Measurements from ENCODE around the gene THAP11. TPM values are rescaled to one million over a fixed set of nuclear protein-coding genes. Genes with fewer than 3 reads are reported as not detected.

Gene THAP11
- total RNA-seq, 1 donor from 2014 or later = 45.8 TPM

DNA sequence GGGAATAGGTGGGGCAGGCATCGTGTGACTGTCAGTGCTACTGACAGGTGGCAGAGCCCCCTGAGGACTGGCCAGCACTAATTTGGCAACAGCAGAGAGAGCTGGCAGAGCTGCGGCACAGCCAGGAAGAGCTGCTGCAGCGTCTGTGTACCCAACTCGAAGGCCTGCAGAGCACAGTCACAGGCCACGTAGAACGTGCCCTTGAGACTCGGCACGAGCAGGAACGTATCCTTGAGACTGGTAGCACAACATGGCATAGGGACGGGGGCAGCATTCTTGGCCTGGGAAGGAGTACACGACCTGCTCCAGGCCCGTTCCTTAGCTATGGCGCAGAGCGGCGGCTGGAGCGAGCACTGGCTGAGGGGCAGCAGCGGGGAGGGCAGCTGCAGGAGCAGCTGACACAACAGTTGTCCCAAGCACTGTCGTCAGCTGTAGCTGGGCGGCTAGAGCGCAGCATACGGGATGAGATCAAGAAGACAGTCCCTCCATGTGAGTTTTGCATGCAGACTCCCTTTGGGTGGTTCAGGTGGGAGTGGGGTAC, 39.6 kb downstream of the THAP11 start:
- intact Hi-C loops (cut with micrococcal nuclease) = no loop called here

DNA sequence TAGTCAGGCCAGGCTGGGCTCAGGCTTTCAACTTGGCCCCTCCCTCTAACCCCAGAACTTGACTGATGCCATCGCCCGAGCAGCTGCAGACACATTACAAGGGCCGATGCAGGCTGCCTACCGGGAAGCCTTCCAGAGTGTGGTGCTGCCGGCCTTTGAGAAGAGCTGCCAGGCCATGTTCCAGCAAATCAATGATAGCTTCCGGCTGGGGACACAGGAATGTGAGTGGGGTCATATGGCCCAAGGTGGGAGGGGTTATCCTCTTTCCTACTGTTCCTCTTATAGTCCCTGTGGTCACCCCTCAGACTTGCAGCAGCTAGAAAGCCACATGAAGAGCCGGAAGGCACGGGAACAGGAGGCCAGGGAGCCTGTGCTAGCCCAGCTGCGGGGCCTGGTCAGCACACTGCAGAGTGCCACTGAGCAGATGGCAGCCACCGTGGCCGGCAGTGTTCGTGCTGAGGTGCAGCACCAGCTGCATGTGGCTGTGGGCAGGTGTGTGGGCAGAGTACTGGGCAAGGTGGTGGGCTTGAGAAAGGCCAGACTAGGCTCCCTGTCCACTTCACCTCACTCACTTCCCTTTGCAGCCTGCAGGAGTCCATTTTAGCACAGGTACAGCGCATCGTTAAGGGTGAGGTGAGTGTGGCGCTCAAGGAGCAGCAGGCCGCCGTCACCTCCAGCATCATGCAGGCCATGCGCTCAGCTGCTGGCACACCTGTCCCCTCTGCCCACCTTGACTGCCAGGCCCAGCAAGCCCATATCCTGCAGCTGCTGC, 40.4 kb downstream of the THAP11 start:
- intact Hi-C loops (cut with micrococcal nuclease) = loop anchor here (1.0 kb wide), 2 partner anchors 46 to 158 kb away; no protein-coding TSS in a partner anchor

- intact Hi-C loops (cut with micrococcal nuclease) = loop anchor here (1.0 kb wide), 2 partner anchors 45 to 157 kb away; no protein-coding TSS in a partner anchor
Observed at GRCh38 chr16:67883146-67883871, 41.2 kb downstream of the THAP11 start.

- intact Hi-C loops (cut with micrococcal nuclease) = loop anchor here (1.0 kb wide), 2 partner anchors 44 to 156 kb away; no protein-coding TSS in a partner anchor
Observed at GRCh38 chr16:67883872-67884261, 41.7 kb downstream of the THAP11 start.

DNA sequence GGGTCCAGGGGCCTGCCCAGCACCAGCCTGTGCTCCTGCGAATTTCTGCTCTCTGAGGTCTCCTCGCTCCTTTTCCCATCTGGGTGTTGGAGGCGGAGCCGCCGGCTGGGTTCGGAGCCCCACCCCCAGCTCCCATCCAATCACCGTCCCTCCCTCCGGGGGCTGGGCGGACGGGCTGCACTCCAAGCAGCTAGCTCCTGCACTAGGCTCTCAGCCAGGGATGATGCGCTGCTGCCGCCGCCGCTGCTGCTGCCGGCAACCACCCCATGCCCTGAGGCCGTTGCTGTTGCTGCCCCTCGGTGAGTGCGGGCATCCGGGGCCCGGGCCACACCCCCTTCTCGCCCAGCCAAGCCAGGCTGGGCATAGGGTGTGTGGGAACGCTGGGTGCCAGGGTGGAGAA, 42.6 kb downstream of the THAP11 start, which contains the start of gene NRN1L:
Gene NRN1L (plus strand): TSS at position 202 of the 400 bp plus-strand sequence. CDS start 19 bp downstream, at position 221.
- intact Hi-C loops (cut with micrococcal nuclease) = no loop called here

DNA sequence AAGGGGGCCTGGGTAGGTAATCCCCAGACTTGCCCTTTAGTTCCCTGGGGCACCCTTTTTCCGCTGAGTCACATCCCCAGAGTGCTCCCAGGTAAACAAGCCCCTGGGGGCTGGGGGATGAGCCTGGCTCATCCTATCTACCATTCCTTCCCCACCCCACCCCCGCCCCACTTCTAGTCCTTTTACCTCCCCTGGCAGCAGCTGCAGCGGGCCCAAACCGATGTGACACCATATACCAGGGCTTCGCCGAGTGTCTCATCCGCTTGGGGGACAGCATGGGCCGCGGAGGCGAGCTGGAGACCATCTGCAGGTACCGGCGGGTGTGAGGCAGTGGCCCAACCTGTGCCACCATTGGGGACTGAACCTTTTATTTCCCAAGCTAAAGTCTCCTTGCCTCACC, 43.4 kb downstream of the THAP11 start:
- intact Hi-C loops (cut with micrococcal nuclease) = no loop called here

DNA sequence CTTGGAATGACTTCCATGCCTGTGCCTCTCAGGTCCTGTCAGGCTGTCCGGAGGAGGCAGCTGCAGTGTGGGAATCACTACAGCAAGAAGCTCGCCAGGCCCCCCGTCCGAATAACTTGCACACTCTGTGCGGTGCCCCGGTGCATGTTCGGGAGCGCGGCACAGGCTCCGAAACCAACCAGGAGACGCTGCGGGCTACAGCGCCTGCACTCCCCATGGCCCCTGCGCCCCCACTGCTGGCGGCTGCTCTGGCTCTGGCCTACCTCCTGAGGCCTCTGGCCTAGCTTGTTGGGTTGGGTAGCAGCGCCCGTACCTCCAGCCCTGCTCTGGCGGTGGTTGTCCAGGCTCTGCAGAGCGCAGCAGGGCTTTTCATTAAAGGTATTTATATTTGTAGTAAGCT, 43.9 kb downstream of the THAP11 start:
- intact Hi-C loops (cut with micrococcal nuclease) = no loop called here

DNA sequence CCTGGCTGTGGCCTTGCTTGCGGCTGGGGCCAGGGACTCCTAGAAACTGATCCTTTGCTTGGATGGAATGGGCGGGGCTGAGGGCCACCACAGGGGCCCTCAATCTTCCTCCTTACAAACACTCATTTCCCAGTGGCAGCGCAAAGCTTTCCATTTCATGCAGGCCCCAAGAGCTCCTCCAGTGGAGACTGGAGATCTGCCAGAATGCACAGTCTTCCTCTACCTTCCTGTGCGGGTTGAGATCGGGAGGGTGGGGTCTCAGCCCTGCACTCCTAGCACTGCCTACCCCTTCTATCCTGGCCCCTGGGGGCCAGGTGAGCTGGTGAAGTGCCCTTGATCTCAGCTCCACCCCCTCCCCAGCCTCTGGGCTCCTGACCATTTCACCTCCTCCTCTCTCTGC, 44.3 kb downstream of the THAP11 start:
- intact Hi-C loops (cut with micrococcal nuclease) = no loop called here

- intact Hi-C loops (cut with micrococcal nuclease) = no loop called here
Observed at GRCh38 chr16:67888331-67888730, 46.2 kb downstream of the THAP11 start.

- intact Hi-C loops (cut with micrococcal nuclease) = no loop called here
Observed at GRCh38 chr16:67892375-67892774, 50.3 kb downstream of the THAP11 start.

DNA sequence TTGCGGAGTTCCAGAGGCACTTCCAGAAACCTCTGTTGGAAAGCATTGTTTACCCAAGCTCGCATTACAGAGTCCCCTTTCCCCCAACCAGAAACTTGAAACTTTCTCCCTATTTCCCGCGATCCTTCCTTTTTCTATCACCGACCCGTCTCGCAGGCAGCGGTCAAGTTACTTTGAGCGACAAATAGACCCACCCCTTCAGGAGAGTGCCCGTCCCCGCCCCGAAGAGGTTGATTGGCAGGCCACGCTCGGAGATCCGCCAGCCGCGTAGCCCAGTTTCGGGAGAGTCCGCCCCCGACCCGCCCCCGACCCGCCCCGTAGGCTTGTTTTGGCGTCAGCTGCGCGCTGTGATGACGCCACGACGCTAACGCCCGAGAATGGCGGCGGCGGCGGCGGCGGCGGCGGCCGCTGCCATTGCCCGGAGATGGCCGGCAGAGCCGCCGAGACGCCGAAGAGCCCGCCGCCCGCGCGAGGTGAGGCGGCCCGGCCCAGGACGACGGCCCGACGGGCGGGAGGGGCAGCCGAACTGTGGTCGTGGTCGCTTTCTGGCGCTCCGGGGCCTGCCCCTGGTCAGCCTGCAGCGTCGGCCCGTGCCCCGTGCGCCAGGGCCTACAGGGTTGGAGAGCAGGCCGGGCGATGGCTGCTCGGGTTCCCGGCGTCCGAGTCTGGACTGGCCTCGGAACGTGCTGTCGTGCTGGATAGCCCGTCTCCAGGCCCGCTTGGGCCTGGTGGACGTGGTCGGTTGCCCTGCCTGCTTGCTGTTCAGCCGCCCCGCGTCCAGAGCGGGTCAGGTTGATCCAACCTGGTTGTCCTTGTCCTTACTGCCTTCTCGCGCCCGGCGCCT, 51.0 kb downstream of the THAP11 start, which contains the start of gene PSKH1:
Gene PSKH1 (plus strand): TSS at position 356 of the 844 bp plus-strand sequence. CDS start 15,496 bp downstream, outside the sequence.
- intact Hi-C loops (cut with micrococcal nuclease) = loop anchor here (1.0 kb wide), 3 partner anchors 42 to 75 kb away; partner anchors contain the start of genes NUTF2 and SLC12A4

Other genes with a start within 250 kb of the THAP11 start
- 178 and 195 TPM in 2 replicates for gene CARMIL2, start 197.2 kb upstream of the THAP11 start, total RNA-seq
- 39.1 and 41.1 TPM in 2 replicates for gene ACD, start 182.1 kb upstream of the THAP11 start, total RNA-seq
- gene PARD6A, start 181.4 kb upstream of the THAP11 start, total RNA-seq = 10.1 TPM in 2 replicates
- 5.1 and 6.8 TPM in 2 replicates for gene ENKD1, start 175.6 kb upstream of the THAP11 start, total RNA-seq
- 0.95 and 1.9 TPM in 2 replicates for gene C16orf86, start 175.5 kb upstream of the THAP11 start, total RNA-seq
- 12.1 and 14.2 TPM in 2 replicates for gene GFOD2, start 123.0 kb upstream of the THAP11 start, total RNA-seq
- gene RANBP10, start 35.8 kb upstream of the THAP11 start, total RNA-seq = 22.7 and 23.2 TPM in 2 replicates
- gene TSNAXIP1, start 35.4 kb upstream of the THAP11 start, total RNA-seq = 0.36 and 0.73 TPM in 2 replicates
- 138 and 143 TPM in 2 replicates for gene NUTF2, start 4.6 kb downstream of the THAP11 start, total RNA-seq
- gene CENPT, start 5.4 kb downstream of the THAP11 start, total RNA-seq = 54.2 and 54.4 TPM in 2 replicates
- 106 and 112 TPM in 2 replicates for gene EDC4, start 30.7 kb downstream of the THAP11 start, total RNA-seq
- gene NRN1L, start 42.6 kb downstream of the THAP11 start, total RNA-seq = 0.61 and 0.84 TPM in 2 replicates
- 20.7 and 22.1 TPM in 2 replicates for gene PSKH1, start 50.9 kb downstream of the THAP11 start, total RNA-seq
- gene CTRL, start 89.5 kb downstream of the THAP11 start, total RNA-seq = 9.6 and 11.9 TPM in 2 replicates
- 335 and 352 TPM in 2 replicates for gene PSMB10, start 94.5 kb downstream of the THAP11 start, total RNA-seq
- 16.8 and 20.5 TPM in 2 replicates for gene LCAT, start 101.8 kb downstream of the THAP11 start, total RNA-seq
- 40.2 and 41.9 TPM in 2 replicates for gene SLC12A4, start 126.3 kb downstream of the THAP11 start, total RNA-seq
- gene DPEP3, start 138.2 kb downstream of the THAP11 start, total RNA-seq = 0.14 TPM in 1 of 2 replicates, not detected in the other
- 14.8 and 16.8 TPM in 2 replicates for gene DPEP2, start 157.2 kb downstream of the THAP11 start, total RNA-seq
- not detected in 2 replicates for gene DPEP2NB, start 173.6 kb downstream of the THAP11 start, total RNA-seq
- 14.5 and 16.5 TPM in 2 replicates for gene DDX28, start 180.9 kb downstream of the THAP11 start, total RNA-seq
- gene DUS2, start 181.0 kb downstream of the THAP11 start, total RNA-seq = 23.8 and 25.0 TPM in 2 replicates
- 203 and 205 TPM in 2 replicates for gene NFATC3, start 243.1 kb downstream of the THAP11 start, total RNA-seq

Measured in T-helper 2 cell treated with Interferon-gamma antibody and Interleukin-4, amounts not matched to agents 100 ng/mL and 5 ng/mL, for 36 hours (primary cell).